Caco-2 (cell line): ENCODE measurements around the gene KIAA0232. TPM values are rescaled to one million over a fixed set of nuclear protein-coding genes. Genes with fewer than 3 reads are reported as not detected.

Experiments
- BruUV-seq: library from RNA; stranded (reverse); fragments of 400-500 nt; replicated peaks from 2 replicates; lab custom pipeline; 2021; lab: Mats Ljungman, UMichigan
- CTCF ChIA-PET: fragments of 300-600 bp; sonication (Branson Sonifier 250); formaldehyde crosslinking; loops from one replicate; lab custom pipeline; 2022; ENCODE audit warnings: antibody characterized with exemption; lab: Charles Lee
- POLR2A ChIA-PET: fragments of 300-600 bp; sonication (Branson Sonifier 250); formaldehyde crosslinking; loops from one replicate; lab custom pipeline; 2022; ENCODE audit warnings: antibody characterized with exemption; lab: Charles Lee
- DNase-seq, 2 experiments: peaks; one replicate each; pipeline versions ENCODE4 v3.0.0 to v3.0.0-alpha.2; 2020 to 2022
- H3K27me3 ChIP-seq: replicated peaks from 2 replicates; pipeline ENCODE4 v1.6.0; 2011; ENCODE audit warnings: low read length; ENCODE audit not compliant: control insufficient read depth, insufficient read depth
- H3K36me3 ChIP-seq: 2 replicates; pipeline ENCODE4 v1.5.1; 2011; ENCODE audit warnings: low read length; ENCODE audit not compliant: control insufficient read depth, insufficient read depth
- H3K4me1 ChIP-seq: fragments of 250-450 bp; sonication (Bioruptor Pico); 2 replicates; pipeline ENCODE4 v1.5.1; 2020; ENCODE audit warnings: mild to moderate bottlenecking
- H3K4me3 ChIP-seq: 2 replicates; pipeline ENCODE4 v1.5.1; 2011; ENCODE audit warnings: low read depth, mild to moderate bottlenecking, control low read depth, low read length
- H3K9me3 ChIP-seq: fragments of 250-450 bp; sonication (Bioruptor Pico); 2 replicates; pipeline ENCODE4 v1.5.1; 2020; ENCODE audit warnings: mild to moderate bottlenecking, moderate library complexity
- H3K27ac Mint-ChIP-seq: one replicate; pipeline ENCODE4 v1.8.0; 2022; ENCODE audit warnings: mixed read lengths; ENCODE audit not compliant: unreplicated experiment
- H3K27me3 Mint-ChIP-seq: one replicate; pipeline ENCODE4 v1.8.0; 2022; ENCODE audit warnings: mixed read lengths; ENCODE audit not compliant: insufficient read depth, unreplicated experiment
- H3K36me3 Mint-ChIP-seq: one replicate; pipeline ENCODE4 v1.8.0; 2022; ENCODE audit warnings: mild to moderate bottlenecking, mixed read lengths; ENCODE audit not compliant: insufficient read depth, unreplicated experiment
- H3K4me1 Mint-ChIP-seq: one replicate; pipeline ENCODE4 v1.8.0; 2022; ENCODE audit warnings: low read depth, mixed read lengths; ENCODE audit not compliant: unreplicated experiment
- H3K4me3 Mint-ChIP-seq: one replicate; pipeline ENCODE4 v1.8.0; 2022; ENCODE audit warnings: mild to moderate bottlenecking, moderate library complexity, mixed read lengths; ENCODE audit not compliant: unreplicated experiment
- H3K9me3 Mint-ChIP-seq: one replicate; pipeline ENCODE4 v1.8.0; 2022; ENCODE audit warnings: mixed read lengths; ENCODE audit not compliant: unreplicated experiment
- intact Hi-C: fragments of 100-400 bp; cut with micrococcal nuclease; formaldehyde crosslinking; loops from one replicate; pipeline ENCODE4 v1.10.0; 2022; ENCODE audit not compliant: unreplicated experiment
- total RNA-seq: library from RNA; stranded (reverse); gene quantifications from 2 replicates; pipeline ENCODE4 v1.2.3, GENCODE V29; 2022
- TF ChIP-seq, protein P1 (sequence below), 2 experiments: fragments of 200-600 bp in 1 of 2; IDR thresholded peaks; 1 replicate in 1 of 2; 2 replicates in 1 of 2; pipeline versions ENCODE4 v1.5.1 to v1.8.0; 2011 to 2022; ENCODE audit warnings: antibody characterized with exemption in 1 of 2, control low read depth in 1 of 2, inconsistent platforms in 1 of 2, low read depth in 1 of 2, low read length in 1 of 2, mild to moderate bottlenecking in 1 of 2, moderate library complexity in 1 of 2; ENCODE audit not compliant: insufficient read depth in 1 of 2, severe bottlenecking in 1 of 2, unreplicated experiment in 1 of 2

Gene KIAA0232
- total RNA-seq, 1 experiment from 2014 or later, result 19.7 TPM

DNA sequence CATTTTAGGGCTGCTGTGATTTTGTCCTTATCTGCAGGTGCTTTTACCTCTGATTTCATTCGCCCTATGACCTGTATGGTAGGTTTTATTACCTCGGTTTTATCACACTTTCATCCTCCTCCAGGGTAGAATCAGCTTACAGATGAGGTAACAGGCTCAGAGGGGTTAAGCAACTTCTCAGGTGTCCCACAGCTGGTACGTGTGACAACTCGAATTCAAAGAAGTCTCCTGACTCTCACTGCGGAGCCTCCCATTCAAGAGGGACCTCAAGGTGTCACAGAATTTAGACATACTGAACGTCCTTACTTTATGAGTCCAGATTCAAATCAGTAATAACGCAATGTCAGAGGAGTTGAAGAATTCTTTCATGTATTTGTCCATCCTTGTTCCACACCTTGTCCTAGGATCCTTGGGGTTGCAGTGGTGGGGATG lies 12.5 kb upstream of the KIAA0232 start:
- no TSS peak for BruUV-seq
- CTCF ChIA-PET, result no interaction called here
- intact Hi-C loops, result no loop called here
- Mint-ChIP-seq H3K27me3 (peaks cover 4% of the 10 kb centered on the region), H3K4me3 (no peak overlapping the region), H3K9me3 (no peaks in the 10 kb centered on the region), H3K27ac (no peak overlapping the region), H3K36me3 (no peaks in the 10 kb centered on the region), H3K4me1 (no peaks in the 10 kb centered on the region)
- TF ChIP-seq, protein P1, sequence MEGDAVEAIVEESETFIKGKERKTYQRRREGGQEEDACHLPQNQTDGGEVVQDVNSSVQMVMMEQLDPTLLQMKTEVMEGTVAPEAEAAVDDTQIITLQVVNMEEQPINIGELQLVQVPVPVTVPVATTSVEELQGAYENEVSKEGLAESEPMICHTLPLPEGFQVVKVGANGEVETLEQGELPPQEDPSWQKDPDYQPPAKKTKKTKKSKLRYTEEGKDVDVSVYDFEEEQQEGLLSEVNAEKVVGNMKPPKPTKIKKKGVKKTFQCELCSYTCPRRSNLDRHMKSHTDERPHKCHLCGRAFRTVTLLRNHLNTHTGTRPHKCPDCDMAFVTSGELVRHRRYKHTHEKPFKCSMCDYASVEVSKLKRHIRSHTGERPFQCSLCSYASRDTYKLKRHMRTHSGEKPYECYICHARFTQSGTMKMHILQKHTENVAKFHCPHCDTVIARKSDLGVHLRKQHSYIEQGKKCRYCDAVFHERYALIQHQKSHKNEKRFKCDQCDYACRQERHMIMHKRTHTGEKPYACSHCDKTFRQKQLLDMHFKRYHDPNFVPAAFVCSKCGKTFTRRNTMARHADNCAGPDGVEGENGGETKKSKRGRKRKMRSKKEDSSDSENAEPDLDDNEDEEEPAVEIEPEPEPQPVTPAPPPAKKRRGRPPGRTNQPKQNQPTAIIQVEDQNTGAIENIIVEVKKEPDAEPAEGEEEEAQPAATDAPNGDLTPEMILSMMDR (IDR thresholded peaks at IDR 0.05; ENCODE audit: insufficient read depth in 1 of 2, low read depth in 1 of 2, low read length in 1 of 2, severe bottlenecking in 1 of 2, unreplicated experiment in 1 of 2), result no peak
- H3K4me1 ChIP-seq, result no peaks in the 10 kb centered on the region
- H3K36me3 ChIP-seq, result no peaks in the 10 kb centered on the region
- no peak overlapping the region for H3K4me3 ChIP-seq
- POLR2A ChIA-PET, result no interaction called here
- H3K9me3 ChIP-seq, result no peaks in the 10 kb centered on the region
- DNase-seq, result no peak
- no peaks in the 10 kb centered on the region for H3K27me3 ChIP-seq

DNA sequence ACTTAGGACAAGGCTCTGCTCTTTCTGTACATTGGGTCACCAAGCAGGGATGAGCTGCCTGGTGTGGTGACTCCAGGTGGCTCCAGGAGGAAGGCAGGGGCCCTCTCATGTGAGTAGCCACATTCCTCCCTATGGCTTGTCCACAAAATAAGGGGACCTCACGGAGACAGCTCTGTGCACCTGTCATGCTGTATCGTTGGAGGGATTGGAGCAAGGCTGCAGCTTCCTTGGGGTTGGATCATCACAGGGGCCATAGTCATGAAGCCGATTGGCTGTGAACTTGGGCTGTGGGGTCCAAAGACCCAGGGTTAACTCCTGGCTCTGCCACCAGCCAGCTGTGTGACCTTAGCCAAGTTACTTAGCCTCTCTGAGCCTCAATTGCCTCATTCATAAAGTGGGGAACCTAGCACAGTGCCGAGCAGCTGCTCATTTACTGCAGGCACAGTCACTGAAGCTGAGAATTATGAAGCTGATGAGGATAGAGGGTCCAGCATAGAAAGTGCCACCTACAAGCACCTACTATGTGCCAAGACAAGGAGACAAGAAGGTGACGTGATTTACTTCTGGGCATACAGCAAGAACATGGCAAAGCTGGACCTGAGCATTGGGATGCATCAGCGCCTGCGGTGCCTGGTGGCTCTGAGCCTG lies 11.8 kb upstream of the KIAA0232 start:
- POLR2A ChIA-PET, result interaction anchor here (0.7 kb wide), 1 partner anchor 247 kb away, joined by 3 read pairs; no protein-coding TSS in a partner anchor
- no peaks in the 10 kb centered on the region for H3K36me3 Mint-ChIP-seq
- H3K4me1 ChIP-seq, result no peaks in the 10 kb centered on the region

DNA sequence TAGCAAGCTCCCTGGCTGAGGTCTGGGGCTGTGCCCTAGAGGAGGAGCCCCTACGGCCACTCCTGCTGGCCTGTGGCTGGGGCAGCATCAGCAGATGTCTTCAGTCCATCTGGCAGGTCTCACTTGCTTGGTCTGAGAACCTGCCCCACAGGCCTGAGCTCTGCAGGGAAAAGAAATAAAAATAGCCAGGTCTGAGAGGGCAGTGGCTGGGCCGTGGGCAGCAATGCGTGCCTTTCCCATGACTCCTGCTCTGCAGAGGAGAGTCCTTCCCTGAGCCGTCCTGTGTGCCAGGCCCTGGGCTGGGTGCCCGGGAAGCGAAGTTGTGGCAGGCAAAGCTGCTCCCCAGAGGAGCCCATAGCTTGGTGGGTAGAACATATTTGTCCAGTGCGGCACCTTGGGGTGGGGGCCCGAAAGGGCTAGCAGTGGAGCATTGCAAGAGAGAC lies 11.3 kb upstream of the KIAA0232 start:
- POLR2A ChIA-PET, result interaction anchor here (0.7 kb wide), 1 partner anchor 247 kb away, joined by 3 read pairs; no protein-coding TSS in a partner anchor
- H3K27ac Mint-ChIP-seq, result no peak overlapping the region

More for the DNA sequence above, 11.8 kb upstream of the KIAA0232 start:
- intact Hi-C loops, result no loop called here
- Mint-ChIP-seq H3K27ac (no peak overlapping the region), H3K4me3 (no peak overlapping the region), H3K4me1 (no peaks in the 10 kb centered on the region), H3K9me3 (no peaks in the 10 kb centered on the region), H3K27me3 (peaks cover 4% of the 10 kb centered on the region)
- Histone ChIP-seq H3K9me3 (no peaks in the 10 kb centered on the region), H3K36me3 (no peaks in the 10 kb centered on the region), H3K4me3 (no peak overlapping the region), H3K27me3 (no peaks in the 10 kb centered on the region)
- TF ChIP-seq, protein P1 (IDR thresholded peaks at IDR 0.05; ENCODE audit: insufficient read depth in 1 of 2, low read depth in 1 of 2, low read length in 1 of 2, severe bottlenecking in 1 of 2, unreplicated experiment in 1 of 2), result no peak
- BruUV-seq, result no TSS peak
- CTCF ChIA-PET, result no interaction called here
- DNase-seq, result no peak

More for the DNA sequence above, 11.3 kb upstream of the KIAA0232 start:
- H3K27me3 Mint-ChIP-seq, result peaks cover 4% of the 10 kb centered on the region
- H3K4me1 Mint-ChIP-seq, result no peaks in the 10 kb centered on the region
- no peaks in the 10 kb centered on the region for H3K36me3 ChIP-seq
- no peaks in the 10 kb centered on the region for H3K9me3 Mint-ChIP-seq
- CTCF ChIA-PET, result no interaction called here
- TF ChIP-seq, protein P1 (IDR thresholded peaks at IDR 0.05; ENCODE audit: insufficient read depth in 1 of 2, low read depth in 1 of 2, low read length in 1 of 2, severe bottlenecking in 1 of 2, unreplicated experiment in 1 of 2), result no peak
- H3K4me3 ChIP-seq, result no peak overlapping the region
- H3K36me3 Mint-ChIP-seq, result no peaks in the 10 kb centered on the region
- no peak for DNase-seq
- H3K27me3 ChIP-seq, result no peaks in the 10 kb centered on the region
- intact Hi-C loops, result no loop called here
- H3K9me3 ChIP-seq, result no peaks in the 10 kb centered on the region
- no TSS peak for BruUV-seq
- no peak overlapping the region for H3K4me3 Mint-ChIP-seq
- no peaks in the 10 kb centered on the region for H3K4me1 ChIP-seq
